ENCODE results near the gene ADAM22. TPM values are rescaled to one million over a fixed set of nuclear protein-coding genes. Genes with fewer than 3 reads are reported as not detected.

Gene ADAM22
- total and polyA plus RNA-seq, 10 of the 15 experiments (the other 5 are each of a cell fraction or from before 2014, with no cell fraction given) = 1.4 to 24.5 (median 7.6) TPM

- no peak overlapping the region for H3K9ac ChIP-seq (ENCODE audit: control insufficient read depth, insufficient read depth, low read length)
- 100% methylated on average over 2 of the region's 2 CpGs for WGBS (ENCODE audit: insufficient coverage, insufficient replicate concordance, low lambda C conversion rate, missing lambda C conversion rate)
- H3K79me2 ChIP-seq (ENCODE audit: control insufficient read depth, insufficient read depth, low read length) = peaks cover 4% of the 10 kb centered on the region
- no peaks in the 10 kb centered on the region for H3K27me3 ChIP-seq (replicated peaks in 1 of 2; ENCODE audit: control insufficient read depth in 2 of 2, insufficient read depth in 2 of 2, low read length in 1 of 2)
- in situ Hi-C loops (cut with MboI) (no loop called here), intact Hi-C loops (cut with micrococcal nuclease; ENCODE audit: unreplicated experiment) (no loop called here)
- FAIRE-seq = no peak
- ChIA-PET CTCF (no interaction called here), POLR2A (no interaction called here), SMC1A (ENCODE audit: uncharacterized antibody, unreplicated experiment) (interaction anchor here (0.8 to 1.7 kb wide), 2 partner anchors 12 to 213 kb away, joined by 3 read pairs; no protein-coding TSS in a partner anchor), RAD21 (ENCODE audit: unreplicated experiment) (no interaction called here)
- no peaks in the 10 kb centered on the region for H3K9me3 ChIP-seq (replicated peaks; ENCODE audit: control insufficient read depth, insufficient read depth, low read length)
- no peak overlapping the region for H2AFZ ChIP-seq (ENCODE audit: control insufficient read depth, low read depth, low read length)
- no peaks in the 10 kb centered on the region for H4K20me1 ChIP-seq (ENCODE audit: control insufficient read depth, insufficient read depth)
- no TSS peak for BruUV-seq (replicated peaks)
- DNase-seq (ENCODE audit: low read depth, low spot score) = no peak
- H3K27ac ChIP-seq (ENCODE audit: control insufficient read depth, insufficient read depth) = no peak overlapping the region
- H3K4me3 ChIP-seq = no peak overlapping the region
- no peak overlapping the region for H3K4me2 ChIP-seq (ENCODE audit: control insufficient read depth, insufficient read depth)
- H3K4me1 ChIP-seq (ENCODE audit: control insufficient read depth, insufficient read depth, low read length) = no peaks in the 10 kb centered on the region
- ATAC-seq = no peak
- H3K36me3 ChIP-seq (ENCODE audit: control insufficient read depth in 2 of 2, insufficient read depth in 2 of 2, low read length in 1 of 2) = peaks cover 4 to 16% of the 10 kb centered on the region in 2 experiments; a peak in 3 of 4 replicates
- TF ChIP-seq ESRRA (IDR thresholded peaks at IDR 0.05; ENCODE audit: low read length) (no peak), PAX5 (IDR thresholded peaks at IDR 0.05; ENCODE audit: borderline replicate concordance, low read depth, low read length) (no peak), HCFC1 (IDR thresholded peaks at IDR 0.05; ENCODE audit: low read length) (no peak), STAT3 (IDR thresholded peaks at IDR 0.05; ENCODE audit: low read depth, low read length) (no peak), PRDM15 (CRISPR knock-in tag; IDR thresholded peaks at IDR 0.05) (no peak), HDAC6 (IDR thresholded peaks at IDR 0.05; ENCODE audit: unreplicated experiment) (no peak), HDGF (IDR thresholded peaks at IDR 0.05) (no peak), IKZF2 (IDR thresholded peaks at IDR 0.05) (no peak), SKIL (IDR thresholded peaks at IDR 0.05; ENCODE audit: low read depth, poor library complexity, severe bottlenecking) (no peak), PBX3 (IDR thresholded peaks at IDR 0.05; ENCODE audit: insufficient replicate concordance, low read depth, low read length) (no peak), RB1 (IDR thresholded peaks at IDR 0.05; ENCODE audit: borderline replicate concordance) (no peak), ATF7 (IDR thresholded peaks at IDR 0.05; ENCODE audit: low read depth) (no peak), CEBPZ (IDR thresholded peaks at IDR 0.05; ENCODE audit: low read depth, low read length) (no peak), CREM (IDR thresholded peaks at IDR 0.05; ENCODE audit: low read depth) (no peak), RAD21 (IDR thresholded peaks at IDR 0.05; ENCODE audit: insufficient read depth, low read depth, low read length) (no peak)
These were observed 34.8 kb upstream of the ADAM22 start for GRCh38 chr7:87899255-87899654.

Data from GM12878 (cell line).